Activated T-helper 2 cell treated with anti-CD3 and anti-CD28 coated beads, Interferon-gamma antibody, Interleukin-2, Interleukin-4, amounts not matched to agents 10 μg/mL and 5 μg/mL and 100 μg/mL, durations not matched to agents 14 hours and 24 hours and 36 hours (primary cell): Measurements from ENCODE around the gene RPS3. TPM values are rescaled to one million over a fixed set of nuclear protein-coding genes. Genes with fewer than 3 reads are reported as not detected.

ENCODE experiments used
- DNase-seq: peaks from one replicate; pipeline ENCODE4 v3.0.0; 2021; ENCODE audit warnings: low spot score
- H3K27ac Mint-ChIP-seq: one replicate; pipeline ENCODE4 v1.8.0; 2021; ENCODE audit warnings: mixed read lengths
- H3K27me3 Mint-ChIP-seq: one replicate; pipeline ENCODE4 v1.8.0; 2021; ENCODE audit warnings: low read depth, mixed read lengths
- H3K36me3 Mint-ChIP-seq: one replicate; pipeline ENCODE4 v1.8.0; 2021; ENCODE audit warnings: low read depth, mixed read lengths
- H3K4me1 Mint-ChIP-seq: one replicate; pipeline ENCODE4 v1.8.0; 2021; ENCODE audit warnings: low read depth, mixed read lengths
- H3K4me3 Mint-ChIP-seq: one replicate; pipeline ENCODE4 v1.8.0; 2021; ENCODE audit warnings: low read depth, mild to moderate bottlenecking, moderate library complexity, mixed read lengths
- H3K9me3 Mint-ChIP-seq: one replicate; pipeline ENCODE4 v1.8.0; 2021; ENCODE audit warnings: mixed read lengths
- intact Hi-C: fragments of 100-400 bp; cut with micrococcal nuclease; formaldehyde crosslinking; loops from one replicate; pipeline ENCODE4 v1.15.1; 2023
- total RNA-seq: library from RNA; stranded (reverse); gene quantifications from 2 replicates; pipeline ENCODE4 v1.2.3, GENCODE V29; 2022

RPS3 gene
- total RNA-seq, 1 donor from 2014 or later, result 3,460 TPM

- peaks cover 3% of the 10 kb centered on the region for H3K27me3 Mint-ChIP-seq
- no peaks in the 10 kb centered on the region for H3K36me3 Mint-ChIP-seq
- H3K4me3 Mint-ChIP-seq, result no peak overlapping the region
- H3K27ac Mint-ChIP-seq, result no peak overlapping the region
- no peak for DNase-seq
- H3K4me1 Mint-ChIP-seq, result no peaks in the 10 kb centered on the region
- H3K9me3 Mint-ChIP-seq, result no peaks in the 10 kb centered on the region
- intact Hi-C loops, result no loop called here
Measured at GRCh38 chr11:75449271-75449670, 50.0 kb downstream of the RPS3 start.

- Mint-ChIP-seq H3K27me3 (peaks cover 3% of the 10 kb centered on the region), H3K4me1 (no peaks in the 10 kb centered on the region), H3K36me3 (no peaks in the 10 kb centered on the region), H3K9me3 (no peaks in the 10 kb centered on the region), H3K4me3 (no peak overlapping the region), H3K27ac (no peak overlapping the region)
- intact Hi-C loops, result no loop called here
- DNase-seq, result no peak
Measured at GRCh38 chr11:75449776-75450175, 50.5 kb downstream of the RPS3 start.

GRCh38 chr11:75450236-75450635, 50.9 kb downstream of the RPS3 start:
- intact Hi-C loops, result no loop called here
- Mint-ChIP-seq H3K4me3 (no peak overlapping the region), H3K4me1 (no peaks in the 10 kb centered on the region), H3K36me3 (no peaks in the 10 kb centered on the region), H3K9me3 (no peaks in the 10 kb centered on the region), H3K27ac (no peak overlapping the region), H3K27me3 (peaks cover under 1% of the 10 kb centered on the region)
- DNase-seq, result no peak

GRCh38 chr11:75450826-75451821, 51.8 kb downstream of the RPS3 start:
- H3K9me3 Mint-ChIP-seq, result no peaks in the 10 kb centered on the region
- DNase-seq, result no peak
- no peak overlapping the region for H3K27ac Mint-ChIP-seq
- no peaks in the 10 kb centered on the region for H3K4me1 Mint-ChIP-seq
- no peaks in the 10 kb centered on the region for H3K27me3 Mint-ChIP-seq
- intact Hi-C loops, result no loop called here
- H3K36me3 Mint-ChIP-seq, result no peaks in the 10 kb centered on the region
- H3K4me3 Mint-ChIP-seq, result no peak overlapping the region

- H3K9me3 Mint-ChIP-seq, result no peaks in the 10 kb centered on the region
- DNase-seq, result no peak
- no peak overlapping the region for H3K27ac Mint-ChIP-seq
- H3K4me3 Mint-ChIP-seq, result no peak overlapping the region
- H3K4me1 Mint-ChIP-seq, result no peaks in the 10 kb centered on the region
- intact Hi-C loops, result no loop called here
- H3K36me3 Mint-ChIP-seq, result no peaks in the 10 kb centered on the region
- no peaks in the 10 kb centered on the region for H3K27me3 Mint-ChIP-seq
Measured at GRCh38 chr11:75453916-75454655, 54.8 kb downstream of the RPS3 start.

- intact Hi-C loops, result no loop called here
- no peak for DNase-seq
- Mint-ChIP-seq H3K4me1 (no peaks in the 10 kb centered on the region), H3K9me3 (no peaks in the 10 kb centered on the region), H3K27me3 (no peaks in the 10 kb centered on the region), H3K36me3 (no peaks in the 10 kb centered on the region), H3K4me3 (no peak overlapping the region), H3K27ac (no peak overlapping the region)
Measured at GRCh38 chr11:75454987-75455386, 55.7 kb downstream of the RPS3 start.

Other genes starting within 250 kb of the RPS3 start
- not detected in 2 replicates for gene SLCO2B1, start 248.4 kb upstream of the RPS3 start, total RNA-seq
- 0.25 and 0.32 TPM in 2 replicates for gene TPBGL, start 158.7 kb upstream of the RPS3 start, total RNA-seq
- 15.1 and 19.3 TPM in 2 replicates for gene ARRB1, start 47.9 kb upstream of the RPS3 start, total RNA-seq
- gene KLHL35, start 33.7 kb downstream of the RPS3 start, total RNA-seq, result 0.87 and 1.6 TPM in 2 replicates
- 11.0 and 14.9 TPM in 2 replicates for gene GDPD5, start 126.4 kb downstream of the RPS3 start, total RNA-seq
- gene SERPINH1, start 162.7 kb downstream of the RPS3 start, total RNA-seq, result 23.8 and 23.9 TPM in 2 replicates